ENCODE measurements around the gene UBTD2. TPM values are rescaled to one million over a fixed set of nuclear protein-coding genes. Genes with fewer than 3 reads are reported as not detected.

Gene UBTD2
- total RNA-seq, 2 donors from 2014 or later, result 3.5 to 3.9 TPM

DNA sequence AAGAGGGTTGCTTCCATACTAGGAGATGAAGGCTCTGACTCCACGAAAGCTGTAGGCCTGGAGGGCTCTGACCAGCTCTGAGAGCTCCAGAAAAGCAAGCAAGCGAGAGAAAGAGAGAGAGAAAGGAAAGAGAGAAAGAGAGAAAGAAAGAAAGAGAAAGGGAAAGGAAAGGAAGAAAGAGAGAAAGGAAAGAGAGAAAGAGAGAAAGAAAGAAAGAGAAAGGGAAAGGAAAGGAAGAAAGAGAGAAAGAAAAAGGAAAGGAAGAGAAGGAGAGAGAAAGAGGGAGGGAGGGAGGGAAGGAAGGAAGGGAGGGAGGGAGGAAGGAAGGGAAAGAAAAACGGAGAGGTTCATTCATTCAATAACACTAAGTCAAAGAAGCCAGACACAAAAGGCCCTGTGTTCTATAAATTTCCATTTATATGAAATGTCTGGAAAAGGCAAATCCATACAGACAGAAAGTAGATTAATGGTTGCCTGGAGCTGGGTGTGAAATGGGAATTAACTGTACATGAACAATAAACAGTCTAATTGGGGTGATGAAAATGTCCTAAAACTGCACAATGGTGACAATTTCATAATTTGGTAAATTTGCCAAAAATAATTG is 93.8 kb downstream of the UBTD2 start:
- no peak for DNase-seq
- Mint-ChIP-seq H3K4me1 (peaks cover 18% of the 10 kb centered on the region), H3K36me3 (ENCODE audit: low read depth) (peaks cover 9% of the 10 kb centered on the region), H3K27me3 (no peaks in the 10 kb centered on the region), H3K4me3 (no peak overlapping the region), H3K27ac (no peak overlapping the region)
- ATAC-seq, result no peak
- H3K9me3 ChIP-seq (ENCODE audit: control insufficient read depth, low read length, poor library complexity, severe bottlenecking), result no peaks in the 10 kb centered on the region

DNA sequence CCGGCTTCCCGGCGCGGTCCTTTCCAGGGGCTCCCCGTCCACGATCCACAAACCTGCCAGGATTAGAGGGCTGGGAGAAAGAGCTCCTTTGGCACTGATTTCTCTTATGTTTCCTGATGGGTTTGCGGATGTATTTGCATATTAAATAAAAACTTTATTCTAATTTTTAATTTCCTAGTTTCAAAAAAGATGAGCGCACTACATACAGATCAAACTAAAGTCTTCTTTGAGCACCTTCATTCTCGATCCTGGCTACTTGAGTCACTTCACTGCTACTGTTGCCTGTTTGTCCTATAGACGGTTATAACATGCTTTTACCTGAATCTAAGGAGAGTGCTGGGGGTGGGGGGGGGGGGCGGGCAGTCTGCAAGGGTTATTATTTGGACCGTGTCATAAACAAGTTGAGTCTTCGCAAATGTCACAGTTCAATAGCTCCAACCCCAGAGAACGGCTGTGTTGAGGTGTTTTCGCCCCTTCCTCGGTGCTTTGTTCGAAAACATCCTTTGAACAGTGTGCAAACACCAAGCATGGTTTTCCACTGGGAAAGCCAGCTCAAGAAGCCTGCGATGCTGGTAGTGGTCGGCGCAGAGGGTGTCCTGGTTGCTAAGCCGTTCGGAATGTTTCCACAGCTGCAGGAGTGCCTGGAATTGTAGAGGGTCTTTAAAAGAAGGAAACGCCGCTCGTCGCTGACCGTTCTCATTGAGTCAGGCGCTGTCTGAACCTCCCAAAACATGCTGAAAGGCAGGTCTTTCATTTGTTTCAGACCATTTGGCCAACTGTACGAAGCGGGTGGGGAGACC is 94.5 kb downstream of the UBTD2 start:
- Mint-ChIP-seq H3K27ac (peak overlapping the region; percentile 96), H3K27me3 (no peaks in the 10 kb centered on the region), H3K36me3 (ENCODE audit: low read depth) (peaks cover 9% of the 10 kb centered on the region), H3K4me3 (peak overlapping the region; percentile 99), H3K4me1 (peaks cover 22% of the 10 kb centered on the region)
- H3K9me3 ChIP-seq (ENCODE audit: control insufficient read depth, low read length, poor library complexity, severe bottlenecking), result no peaks in the 10 kb centered on the region
- ATAC-seq (no peak), DNase-seq (no peak)

DNA sequence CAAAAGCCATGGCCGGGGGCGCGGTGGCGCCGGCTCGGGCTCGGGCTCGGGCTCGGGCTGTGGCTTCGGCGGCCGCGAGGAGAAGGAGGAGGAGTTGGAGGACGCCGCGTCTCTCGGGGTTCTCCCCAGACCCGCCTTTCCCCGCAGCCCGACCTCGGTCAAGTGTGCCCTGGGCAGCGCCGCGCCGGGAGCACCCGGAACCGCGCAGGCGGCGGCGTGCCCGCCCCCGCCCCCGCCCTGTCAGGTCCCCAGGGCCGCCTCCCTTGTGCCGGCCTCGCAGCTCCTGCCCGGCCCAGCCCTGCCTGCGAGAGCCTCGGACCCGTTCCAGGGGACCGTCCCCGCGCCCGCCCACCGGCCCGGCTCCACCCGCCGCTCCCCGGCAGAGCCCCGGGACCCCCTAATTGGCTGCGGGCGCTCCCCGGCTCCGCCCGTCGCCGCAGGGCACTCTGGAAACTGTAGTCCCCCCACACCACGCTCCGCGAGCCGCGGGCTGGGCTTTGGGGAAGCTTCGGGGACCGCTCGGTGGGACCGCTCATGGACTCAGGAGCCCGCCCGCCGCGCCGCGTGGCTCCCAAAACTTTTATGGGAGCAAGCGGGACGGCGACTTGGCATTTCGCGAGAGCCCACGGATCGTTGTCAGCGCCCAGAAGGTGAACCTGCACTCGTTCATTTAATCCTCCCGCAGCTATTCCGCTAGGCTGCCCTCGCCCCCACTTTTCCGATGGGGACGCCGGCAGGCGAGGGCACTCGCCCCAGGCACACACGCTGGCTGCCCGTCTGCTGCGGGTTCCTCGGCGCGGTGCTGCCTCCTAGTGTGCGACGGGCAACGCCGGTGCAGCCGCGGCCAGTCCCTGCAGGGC is 95.3 kb downstream of the UBTD2 start, which contains the start of gene STK10:
Gene STK10, minus strand, starts transcription at position 192 of the 860 bp plus-strand sequence. Its CDS starts 182 bp downstream, at position 10.
- peaks cover 9% of the 10 kb centered on the region for H3K36me3 Mint-ChIP-seq (ENCODE audit: low read depth)

DNA sequence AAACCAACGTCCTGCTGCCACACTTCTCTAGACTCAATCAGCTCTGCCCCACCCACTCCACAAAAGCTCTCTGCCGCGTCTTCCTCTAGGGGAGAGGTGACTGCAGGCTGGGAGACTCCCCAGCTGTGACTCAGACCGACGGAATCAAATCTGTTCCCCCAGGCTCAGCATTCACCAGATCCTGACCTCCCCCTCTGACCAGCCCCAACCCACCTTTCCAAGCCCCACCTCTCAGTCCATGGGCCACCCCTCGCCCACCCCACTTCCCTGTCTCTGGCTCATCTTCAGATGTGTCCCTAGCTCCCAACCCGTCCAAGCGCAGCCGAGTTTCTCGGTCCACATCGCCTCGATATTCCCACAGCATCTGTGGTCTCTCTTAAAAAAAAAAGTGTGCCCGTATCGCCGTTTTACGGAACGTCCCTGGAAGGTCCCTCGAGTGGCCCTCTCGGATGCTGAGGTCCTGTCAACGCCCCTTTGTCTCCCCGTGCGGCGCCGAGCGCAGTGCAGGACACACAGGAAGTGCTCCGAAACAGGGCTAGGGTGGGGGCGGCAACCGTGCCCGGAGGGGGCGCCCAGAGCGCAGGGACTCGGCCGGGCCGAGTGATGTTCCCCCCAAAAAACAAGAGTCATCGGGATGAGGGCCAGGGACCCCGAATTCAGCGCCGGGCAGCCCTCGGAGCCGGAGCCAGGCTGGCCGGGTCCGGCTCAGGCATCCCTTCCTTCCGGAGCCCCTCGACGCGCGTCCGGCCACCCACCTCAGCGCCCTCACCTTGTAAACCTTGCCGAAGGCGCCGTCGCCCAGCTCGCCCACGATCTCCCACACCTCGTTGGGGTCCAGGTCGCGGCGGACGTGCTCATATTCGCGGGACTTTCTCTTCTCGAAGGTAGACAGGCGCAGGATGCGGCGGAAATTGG is 96.2 kb downstream of the UBTD2 start:
- H3K36me3 Mint-ChIP-seq (ENCODE audit: low read depth), result peaks cover 9% of the 10 kb centered on the region
- peak overlapping the region; percentile 96 for H3K27ac Mint-ChIP-seq
- no peaks in the 10 kb centered on the region for H3K27me3 Mint-ChIP-seq
- peak; percentile 48 to 70 (median 50) for DNase-seq
- no peaks in the 10 kb centered on the region for H3K9me3 ChIP-seq (ENCODE audit: control insufficient read depth, low read length, poor library complexity, severe bottlenecking)
- peak overlapping the region; percentile 99 for H3K4me3 Mint-ChIP-seq
- peak; percentile 46 for ATAC-seq
- peaks cover 31% of the 10 kb centered on the region for H3K4me1 Mint-ChIP-seq

More for the DNA sequence above, 95.3 kb downstream of the UBTD2 start, which contains the start of gene STK10:
- no peaks in the 10 kb centered on the region for H3K27me3 Mint-ChIP-seq
- peak within 1 kb of the TSS; percentile 99 for H3K4me3 Mint-ChIP-seq
- H3K4me1 Mint-ChIP-seq, result peaks cover 28% of the 10 kb centered on the region
- ATAC-seq (peak; percentile 81), DNase-seq (peak; percentile 83 to 86 (median 84))
- H3K9me3 ChIP-seq (ENCODE audit: control insufficient read depth, low read length, poor library complexity, severe bottlenecking), result no peaks in the 10 kb centered on the region
- peak within 1 kb of the TSS; percentile 96 for H3K27ac Mint-ChIP-seq

DNA sequence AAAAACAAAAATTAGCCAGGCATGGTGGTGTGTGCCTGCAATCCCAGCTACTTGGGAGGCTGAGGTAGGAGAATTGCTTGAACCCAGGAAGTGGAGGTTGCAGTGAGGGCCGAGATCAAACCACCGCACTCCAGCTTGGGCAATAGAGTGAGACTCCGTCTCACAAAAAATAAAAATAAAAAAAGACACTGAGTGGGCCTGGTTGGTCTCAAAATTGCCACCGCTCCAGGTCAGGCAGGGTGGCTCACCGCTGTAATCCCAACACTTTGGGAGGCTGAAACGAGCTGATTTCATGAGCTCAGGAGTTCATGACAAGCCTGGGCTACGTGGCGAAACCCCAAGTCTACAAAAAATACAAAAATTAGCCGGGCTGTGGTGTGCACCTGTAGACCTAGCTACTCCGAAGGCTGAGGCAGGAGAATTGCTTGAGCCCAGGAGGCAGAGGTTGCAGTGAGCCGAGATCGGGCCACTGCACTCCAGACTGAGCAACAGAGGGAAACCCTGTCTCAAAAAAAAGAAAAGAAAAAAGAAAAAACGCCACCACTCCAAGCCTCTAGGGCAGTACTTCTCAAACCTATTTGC is 97.4 kb downstream of the UBTD2 start:
- Mint-ChIP-seq H3K4me3 (peak overlapping the region; percentile 99), H3K36me3 (ENCODE audit: low read depth) (peaks cover 9% of the 10 kb centered on the region), H3K4me1 (peaks cover 32% of the 10 kb centered on the region), H3K27me3 (no peaks in the 10 kb centered on the region), H3K27ac (peak overlapping the region; percentile 96)
- DNase-seq (no peak), ATAC-seq (no peak)
- no peaks in the 10 kb centered on the region for H3K9me3 ChIP-seq (ENCODE audit: control insufficient read depth, low read length, poor library complexity, severe bottlenecking)

DNA sequence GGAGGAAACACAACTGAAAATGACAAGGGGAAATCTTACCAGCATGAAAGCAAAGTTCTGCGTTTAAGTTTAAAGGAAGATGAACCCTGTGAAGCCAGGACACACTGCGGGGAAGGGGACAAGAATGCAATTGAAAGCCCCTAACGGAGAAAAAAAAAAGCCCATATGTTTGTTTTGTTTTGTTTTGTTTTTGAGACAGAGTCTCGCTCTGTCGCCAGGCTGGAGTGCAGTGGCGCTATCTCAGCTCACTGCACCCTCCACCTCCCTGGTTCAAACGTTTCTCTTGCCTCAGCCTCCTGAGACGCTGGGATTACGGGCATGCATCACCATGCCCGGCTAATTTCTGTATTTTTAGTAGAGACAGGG is 98.5 kb downstream of the UBTD2 start:
- Mint-ChIP-seq H3K27ac (peak overlapping the region; percentile 96), H3K4me1 (peaks cover 37% of the 10 kb centered on the region), H3K36me3 (ENCODE audit: low read depth) (peaks cover 9% of the 10 kb centered on the region), H3K27me3 (no peaks in the 10 kb centered on the region), H3K4me3 (peak overlapping the region; percentile 99)
- ATAC-seq (no peak), DNase-seq (peak in 1 of 3 donors; percentile 17)
- no peaks in the 10 kb centered on the region for H3K9me3 ChIP-seq (ENCODE audit: control insufficient read depth, low read length, poor library complexity, severe bottlenecking)

DNA sequence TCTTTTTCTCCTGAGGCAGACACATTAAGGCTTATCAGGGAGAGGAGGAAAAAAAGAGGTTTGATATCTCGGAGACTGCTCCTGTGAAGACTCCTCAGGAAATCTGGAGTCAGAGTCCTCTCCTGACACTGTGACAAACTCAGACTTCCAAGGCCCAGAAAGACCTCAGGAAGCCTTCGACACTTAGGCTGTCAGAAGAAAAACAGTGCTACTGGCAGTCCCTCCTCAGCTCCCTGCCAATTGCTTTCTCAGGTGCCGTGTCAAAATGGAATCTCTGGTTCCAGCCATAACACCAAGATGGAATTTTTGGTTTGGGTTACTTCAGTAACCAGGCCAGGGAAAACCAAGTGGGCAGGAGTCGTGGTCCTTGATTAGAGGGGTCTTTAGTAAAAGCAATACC is 99.7 kb downstream of the UBTD2 start:
- no peaks in the 10 kb centered on the region for H3K9me3 ChIP-seq (ENCODE audit: control insufficient read depth, low read length, poor library complexity, severe bottlenecking)
- ATAC-seq, result no peak
- no peak for DNase-seq
- Mint-ChIP-seq H3K36me3 (ENCODE audit: low read depth) (peaks cover 9% of the 10 kb centered on the region), H3K4me1 (peaks cover 47% of the 10 kb centered on the region), H3K27ac (peak overlapping the region; percentile 96), H3K4me3 (peak overlapping the region; percentile 99), H3K27me3 (no peaks in the 10 kb centered on the region)

DNA sequence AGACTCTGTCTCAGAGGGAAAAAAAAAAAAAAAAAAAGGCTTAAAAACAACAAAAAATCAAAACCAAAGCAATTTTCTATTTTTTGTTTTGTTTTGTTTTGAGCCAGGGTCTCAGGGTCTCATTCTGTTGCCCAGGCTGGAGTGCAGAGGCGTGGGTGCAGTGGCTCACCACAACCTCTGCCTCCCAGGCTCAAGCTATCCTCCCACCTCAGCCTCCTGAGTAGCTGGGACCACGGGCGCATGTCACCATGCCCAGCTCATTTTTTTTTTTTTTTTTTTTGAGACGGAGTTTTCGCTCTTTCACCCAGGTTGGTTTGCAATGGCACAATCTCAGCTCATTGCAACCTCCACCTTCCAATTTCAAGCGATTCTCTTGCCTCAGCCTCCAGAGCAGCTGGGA is 101.3 kb downstream of the UBTD2 start:
- Mint-ChIP-seq H3K4me3 (peak overlapping the region; percentile 66), H3K27ac (peak overlapping the region; percentile 96), H3K36me3 (ENCODE audit: low read depth) (peaks cover 11% of the 10 kb centered on the region), H3K27me3 (no peaks in the 10 kb centered on the region), H3K4me1 (peaks cover 61% of the 10 kb centered on the region)
- ATAC-seq (no peak), DNase-seq (no peak)
- H3K9me3 ChIP-seq (ENCODE audit: control insufficient read depth, low read length, poor library complexity, severe bottlenecking), result no peaks in the 10 kb centered on the region

DNA sequence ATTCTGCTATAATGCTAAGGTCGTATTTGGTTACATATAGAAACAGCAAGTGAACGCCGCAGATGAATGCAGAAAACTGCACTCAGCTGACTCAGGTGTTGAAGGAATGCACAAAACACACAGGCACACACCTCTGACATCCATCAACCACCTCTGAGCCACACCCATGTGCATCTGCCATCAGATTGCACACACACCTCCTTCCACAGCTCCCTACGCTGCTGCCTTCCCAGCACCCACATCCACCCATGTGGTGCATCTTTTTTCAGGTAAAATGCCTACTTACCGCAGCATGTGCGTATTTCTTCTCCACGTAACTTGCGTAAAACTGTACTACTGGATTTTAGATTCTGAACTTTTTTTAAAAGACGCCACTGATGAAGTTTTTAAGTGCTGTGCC is 102.6 kb downstream of the UBTD2 start:
- H3K36me3 Mint-ChIP-seq (ENCODE audit: low read depth), result peaks cover 10% of the 10 kb centered on the region

DNA sequence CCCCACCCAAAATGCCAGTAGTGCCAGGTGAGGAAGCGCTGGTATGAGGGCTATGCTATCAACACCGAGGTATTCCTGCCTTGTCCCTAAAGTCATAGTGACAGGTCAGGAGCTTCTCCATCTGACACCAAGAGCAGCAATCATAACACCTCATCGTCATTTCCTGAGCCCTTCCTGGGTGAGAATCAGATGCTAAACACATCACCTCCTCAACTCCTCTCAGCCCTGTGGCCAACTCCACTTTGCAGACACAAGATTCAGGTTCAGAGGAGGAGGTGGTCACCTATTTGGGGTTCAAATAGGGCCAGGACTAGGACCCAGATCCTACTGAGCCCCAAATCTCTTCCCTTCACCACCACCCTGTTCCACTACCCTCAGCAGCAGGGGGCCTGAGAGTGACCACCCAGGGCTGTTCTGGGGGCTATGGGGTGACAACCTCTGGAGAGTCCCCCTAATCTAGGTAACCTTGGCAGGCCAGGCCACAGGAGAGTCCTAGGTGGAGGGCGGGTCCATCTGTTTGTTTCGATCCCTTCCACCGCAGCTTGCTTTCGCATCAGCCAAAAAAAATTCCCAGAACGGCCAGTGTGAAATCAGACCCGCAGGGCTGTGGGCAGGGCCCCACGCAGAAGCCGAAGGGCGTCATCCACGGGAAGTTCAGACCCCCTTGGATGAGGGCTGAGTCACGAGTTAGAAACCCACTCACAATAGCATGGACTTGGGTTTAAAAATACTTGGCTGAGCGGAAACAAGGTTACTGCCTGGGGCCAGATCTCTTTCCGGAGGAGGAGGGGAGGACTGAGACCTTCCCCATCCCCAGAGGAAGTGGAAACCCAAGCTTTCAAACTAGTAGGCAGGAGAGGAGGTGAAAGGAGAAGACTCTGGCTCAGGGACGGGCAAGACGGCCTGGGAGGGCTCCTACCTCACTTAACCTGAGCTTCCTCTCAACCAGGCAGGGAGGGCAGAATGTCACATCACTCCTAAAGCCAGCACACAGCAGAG is 104.3 kb downstream of the UBTD2 start:
- H3K27ac Mint-ChIP-seq, result peak overlapping the region; percentile 96
- DNase-seq (peak in 2 of 3 donors; percentile 34 to 53), ATAC-seq (peak; percentile 48)
- no peaks in the 10 kb centered on the region for H3K27me3 Mint-ChIP-seq
- H3K4me3 Mint-ChIP-seq, result peak overlapping the region; percentile 94
- H3K36me3 Mint-ChIP-seq (ENCODE audit: low read depth), result peaks cover 5% of the 10 kb centered on the region
- H3K9me3 ChIP-seq (ENCODE audit: control insufficient read depth, low read length, poor library complexity, severe bottlenecking), result no peaks in the 10 kb centered on the region
- peaks cover 66% of the 10 kb centered on the region for H3K4me1 Mint-ChIP-seq

More for the DNA sequence above, 102.6 kb downstream of the UBTD2 start:
- H3K9me3 ChIP-seq (ENCODE audit: control insufficient read depth, low read length, poor library complexity, severe bottlenecking), result no peaks in the 10 kb centered on the region
- ATAC-seq, result peak; percentile 33
- peaks cover 62% of the 10 kb centered on the region for H3K4me1 Mint-ChIP-seq
- H3K27ac Mint-ChIP-seq, result peak overlapping the region; percentile 96
- H3K4me3 Mint-ChIP-seq, result peak overlapping the region; percentile 80
- peak in 2 of 3 donors; percentile 20 to 31 for DNase-seq
- H3K27me3 Mint-ChIP-seq, result no peaks in the 10 kb centered on the region

DNA sequence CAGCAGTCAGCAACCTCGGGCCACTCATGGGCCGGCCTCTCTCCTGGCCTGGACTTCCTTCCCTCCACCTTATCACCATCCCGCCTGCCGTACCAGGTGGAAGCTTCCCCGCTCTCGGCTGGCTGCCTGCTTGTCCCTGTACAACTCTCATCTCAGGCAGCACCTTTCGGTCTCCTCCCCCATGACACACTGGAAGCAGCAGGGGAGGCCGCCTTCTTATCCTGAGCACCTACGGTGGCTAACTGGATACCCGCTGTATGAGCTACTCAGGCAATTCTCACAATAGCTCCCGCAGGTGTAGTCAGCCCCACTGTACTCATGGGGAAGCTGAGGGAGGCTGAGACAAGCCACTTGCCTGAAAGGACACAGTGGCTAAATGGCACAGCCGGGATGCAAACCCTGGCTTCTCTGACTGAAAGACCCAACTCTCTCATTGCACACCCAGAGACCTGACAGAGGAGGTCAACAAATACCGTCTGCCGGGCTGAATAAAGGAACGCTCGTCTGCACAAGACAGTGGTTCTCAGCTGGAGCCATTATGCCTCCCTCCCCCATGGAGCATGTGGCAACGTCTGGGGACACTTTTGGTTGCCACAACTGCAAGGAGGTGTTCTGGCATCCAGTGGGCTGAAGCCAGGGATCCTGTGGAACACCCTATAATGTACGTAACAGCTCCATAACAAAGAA is 105.1 kb downstream of the UBTD2 start:
- DNase-seq, result no peak
- no peaks in the 10 kb centered on the region for H3K9me3 ChIP-seq (ENCODE audit: control insufficient read depth, low read length, poor library complexity, severe bottlenecking)
- H3K4me1 Mint-ChIP-seq, result peaks cover 69% of the 10 kb centered on the region
- peaks cover 7% of the 10 kb centered on the region for H3K36me3 Mint-ChIP-seq (ENCODE audit: low read depth)
- H3K27me3 Mint-ChIP-seq, result no peaks in the 10 kb centered on the region
- peak overlapping the region; percentile 96 for H3K27ac Mint-ChIP-seq
- ATAC-seq, result peak; percentile 1
- H3K4me3 Mint-ChIP-seq, result peak overlapping the region; percentile 94

All from T-helper 17 cell (primary cell).